Measurements from ENCODE around the gene NVL. TPM values are rescaled to one million over a fixed set of nuclear protein-coding genes. Genes with fewer than 3 reads are reported as not detected.

The NVL gene
- total RNA-seq, 1 donor from 2014 or later, result 34.6 TPM

DNA sequence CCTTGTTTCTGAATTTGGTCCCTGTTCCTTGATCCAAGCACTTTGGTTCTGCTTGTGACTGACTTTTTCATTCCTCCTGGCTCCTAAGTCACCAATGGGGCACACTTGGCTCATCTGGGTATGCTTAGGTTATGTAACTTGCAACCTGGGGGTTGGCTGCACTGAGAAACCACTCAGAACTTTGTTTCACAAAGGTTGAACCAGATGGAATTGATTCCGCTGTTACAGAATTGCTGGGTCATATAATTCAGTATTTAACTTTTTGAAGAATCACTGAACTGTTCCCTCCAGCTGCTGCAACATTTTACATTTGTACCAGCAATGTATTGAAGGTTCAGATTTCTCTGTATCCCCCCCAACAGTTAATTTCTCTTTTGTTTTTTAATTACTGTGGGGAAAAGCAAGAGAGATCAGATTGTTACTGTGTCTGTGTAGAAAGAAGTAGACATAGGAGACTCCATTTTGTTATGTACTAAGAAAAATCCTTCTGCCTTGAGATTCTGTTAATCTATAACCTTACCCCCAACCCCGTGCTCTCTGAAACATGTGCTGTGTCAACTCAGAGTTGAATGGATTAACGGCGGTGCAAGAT lies 9.6 kb upstream of the NVL start:
- TF ChIP-seq CTCF (IDR thresholded peaks at IDR 0.05), result no peak
- Histone ChIP-seq H3K27me3 (no peaks in the 10 kb centered on the region), H3K27ac (no peak overlapping the region), H3K4me1 (no peaks in the 10 kb centered on the region), H3K4me3 (no peak overlapping the region), H3K36me3 (no peaks in the 10 kb centered on the region), H3K9me3 (peaks cover 14% of the 10 kb centered on the region in 2 donors)
- no peak for DNase-seq (ENCODE audit: low spot score in 2 of 2)
- intact Hi-C loops (cut with DNase I), result no loop called here

DNA sequence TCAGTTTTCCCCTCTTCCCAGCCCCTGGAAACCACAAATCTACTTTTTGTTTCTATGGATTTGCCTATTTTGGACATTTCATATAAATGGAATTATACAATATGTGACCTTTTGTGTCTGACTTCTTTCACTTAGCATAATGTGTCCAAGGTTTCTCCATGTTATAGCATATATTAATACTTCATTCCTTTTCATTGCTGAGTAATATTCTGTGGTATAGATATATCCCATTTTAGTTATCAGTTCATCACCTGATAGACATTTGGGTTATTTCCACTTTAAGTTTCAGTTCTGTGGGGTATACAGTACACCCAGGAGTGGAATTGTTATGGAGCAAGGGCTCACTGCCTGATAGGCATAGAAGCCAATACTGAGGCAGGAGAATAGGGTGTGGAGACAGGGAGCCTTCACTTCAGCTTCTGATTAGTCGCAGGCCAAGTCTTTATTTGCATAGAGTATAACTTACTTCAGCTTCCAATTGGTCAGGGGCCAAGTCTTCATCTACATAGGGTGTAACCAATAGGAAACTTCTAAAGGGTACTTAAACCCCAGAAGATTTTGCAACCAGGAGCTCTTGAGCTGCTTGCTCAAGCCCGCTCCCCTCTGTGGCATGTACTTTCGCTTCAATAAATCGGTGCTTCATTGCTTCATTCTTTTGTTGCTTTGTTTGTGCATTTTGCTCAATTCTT lies 8.3 kb upstream of the NVL start:
- H3K36me3 ChIP-seq, result no peaks in the 10 kb centered on the region

GRCh38 chr1:224333939-224334786 lies 4.2 kb upstream of the NVL start:
- peaks cover 0 to 12% of the 10 kb centered on the region in 2 donors for H3K4me1 ChIP-seq
- H3K36me3 ChIP-seq, result no peaks in the 10 kb centered on the region
- DNase-seq (ENCODE audit: low spot score in 2 of 2), result no peak
- TF ChIP-seq CTCF (IDR thresholded peaks at IDR 0.05), result no peak
- no peaks in the 10 kb centered on the region for H3K27me3 ChIP-seq
- no peak overlapping the region for H3K27ac ChIP-seq
- H3K4me3 ChIP-seq, result no peak overlapping the region
- intact Hi-C loops (cut with DNase I), result loop anchor here (2.0 to 5.0 kb wide), 4 partner anchors 123 to 637 kb away; partner anchors contain the start of genes DEGS1 and FBXO28
- no peaks in the 10 kb centered on the region for H3K9me3 ChIP-seq

More for the DNA sequence above, 8.3 kb upstream of the NVL start:
- no peak for DNase-seq (ENCODE audit: low spot score in 2 of 2)
- no peak for TF ChIP-seq CTCF (IDR thresholded peaks at IDR 0.05)
- no peaks in the 10 kb centered on the region for H3K27me3 ChIP-seq
- H3K9me3 ChIP-seq, result peaks cover 1 to 3% of the 10 kb centered on the region in 2 donors
- no peak overlapping the region for H3K27ac ChIP-seq
- no peak overlapping the region for H3K4me3 ChIP-seq
- H3K4me1 ChIP-seq, result no peaks in the 10 kb centered on the region
- intact Hi-C loops (cut with DNase I), result no loop called here

- H3K36me3 ChIP-seq, result no peaks in the 10 kb centered on the region
- intact Hi-C loops (cut with DNase I), result loop anchor here (2.0 to 5.0 kb wide), 4 partner anchors 124 to 636 kb away; partner anchors contain the start of genes DEGS1 and FBXO28
- peaks cover 0 to 18% of the 10 kb centered on the region in 2 donors for H3K4me1 ChIP-seq
- H3K9me3 ChIP-seq, result no peaks in the 10 kb centered on the region
- no peak overlapping the region for H3K27ac ChIP-seq
- H3K27me3 ChIP-seq, result no peaks in the 10 kb centered on the region
- no peak overlapping the region for H3K4me3 ChIP-seq
- TF ChIP-seq CTCF (IDR thresholded peaks at IDR 0.05), result peak; percentile 41 to 48 (median 44)
- DNase-seq (ENCODE audit: low spot score in 2 of 2), result no peak
These were observed 3.4 kb upstream of the NVL start for GRCh38 chr1:224333309-224333926.

DNA sequence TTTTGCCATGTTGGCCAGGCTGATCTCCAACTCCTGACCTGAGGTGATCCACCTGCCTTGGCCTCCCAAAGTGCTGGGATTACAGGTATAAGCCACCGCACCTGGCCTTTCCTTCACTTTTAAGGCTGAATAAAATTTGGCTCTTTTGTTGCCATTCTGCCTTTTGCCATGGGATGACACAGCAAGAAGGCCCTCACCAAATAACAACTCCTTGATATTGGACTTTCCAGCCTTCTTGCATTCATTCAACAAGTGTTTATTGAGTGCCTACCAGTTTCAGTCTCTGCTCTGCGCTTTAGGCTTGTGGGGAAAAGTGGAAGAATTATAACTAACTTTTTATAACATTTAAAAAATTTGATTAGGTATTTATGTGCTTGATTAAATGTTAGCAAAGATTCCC lies 1.9 kb upstream of the NVL start:
- no peak for DNase-seq (ENCODE audit: low spot score in 2 of 2)
- Histone ChIP-seq H3K27ac (no peak overlapping the region), H3K9me3 (no peaks in the 10 kb centered on the region), H3K4me1 (peaks cover 0 to 18% of the 10 kb centered on the region in 2 donors), H3K27me3 (no peaks in the 10 kb centered on the region), H3K36me3 (no peaks in the 10 kb centered on the region), H3K4me3 (no peak overlapping the region)
- no peak for TF ChIP-seq CTCF (IDR thresholded peaks at IDR 0.05)
- intact Hi-C loops (cut with DNase I), result loop anchor here (2.0 to 5.0 kb wide), 4 partner anchors 125 to 635 kb away; partner anchors contain the start of genes DEGS1 and FBXO28
